ENCODE data around the gene CCDC201. TPM values are rescaled to one million over a fixed set of nuclear protein-coding genes. Genes with fewer than 3 reads are reported as not detected.
"Not testable (repeated sequence)": the region's sequence is repeated elsewhere in the genome, so short reads cannot be mapped to it uniquely, and the experiment has no call there.

The CCDC201 gene
- total RNA-seq, 2 donors from 2014 or later: not detected

DNA sequence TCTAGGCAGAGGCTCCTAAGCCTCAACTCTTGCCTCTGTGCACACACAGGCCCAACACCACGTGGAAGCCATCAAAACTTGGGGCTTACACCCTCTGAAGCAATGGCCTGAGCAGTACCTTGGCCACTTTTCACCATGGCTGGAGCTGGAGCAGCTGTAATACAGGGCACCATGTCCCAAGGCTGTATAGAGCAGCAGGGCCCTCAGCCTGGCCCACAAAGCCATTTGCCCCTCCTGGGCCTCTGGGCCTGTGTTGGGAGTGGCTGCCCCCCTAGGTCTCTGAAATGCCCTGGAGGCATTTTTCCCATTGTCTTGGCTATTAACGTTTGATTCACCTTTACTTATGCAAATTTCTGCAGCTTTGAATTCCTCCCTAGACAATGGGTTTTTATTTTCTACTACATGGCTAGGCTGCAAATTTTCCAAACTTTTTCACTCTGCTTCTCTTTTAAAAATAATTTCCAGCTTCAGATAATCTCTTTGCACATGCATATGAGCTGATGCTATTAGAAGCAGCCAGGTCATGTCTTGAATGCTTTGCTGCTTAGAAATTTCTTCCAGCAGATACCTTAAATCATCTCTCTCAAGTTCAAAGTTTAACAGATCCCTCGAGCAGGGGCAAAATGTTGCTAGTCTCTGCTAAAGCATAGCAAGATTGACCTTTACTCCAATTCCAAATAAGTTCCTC, 5.7 kb upstream of the CCDC201 start:
- Mint-ChIP-seq H3K36me3 (ENCODE audit: low read depth) (no peaks in the 10 kb centered on the region), H3K4me3 (no peak overlapping the region), H3K27ac (no peak overlapping the region), H3K27me3 (peaks cover 16% of the 10 kb centered on the region), H3K4me1 (no peaks in the 10 kb centered on the region)
- H3K9me3 ChIP-seq (ENCODE audit: control insufficient read depth, low read length, poor library complexity, severe bottlenecking): no peaks in the 10 kb centered on the region
- ATAC-seq (no peak), DNase-seq (no peak)

DNA sequence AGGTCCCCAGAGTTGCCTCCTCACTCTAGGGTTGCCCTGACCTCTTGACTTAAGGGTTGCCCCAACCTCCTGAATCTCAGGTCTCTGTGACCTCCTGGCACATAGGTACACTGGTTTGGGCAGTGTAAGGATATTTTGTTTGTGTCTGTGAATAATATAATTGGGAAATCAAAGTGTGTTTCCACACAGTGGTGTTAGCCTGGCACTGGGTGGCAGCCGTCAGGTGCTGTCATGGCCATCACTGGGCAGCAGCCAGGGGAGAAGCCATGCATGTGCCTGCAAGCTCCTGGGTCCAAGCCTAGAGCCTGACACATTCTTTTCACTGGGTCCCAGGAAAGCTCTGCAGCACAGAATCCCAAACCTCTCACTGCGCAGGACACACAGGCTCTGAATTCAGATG, 3.6 kb upstream of the CCDC201 start:
- H3K4me3 Mint-ChIP-seq: no peak overlapping the region
- peaks cover 2% of the 10 kb centered on the region for H3K36me3 Mint-ChIP-seq (ENCODE audit: low read depth)
- H3K27ac Mint-ChIP-seq: no peak overlapping the region
- DNase-seq (no peak), ATAC-seq (no peak)
- H3K9me3 ChIP-seq (ENCODE audit: control insufficient read depth, low read length, poor library complexity, severe bottlenecking): no peaks in the 10 kb centered on the region
- no peaks in the 10 kb centered on the region for H3K4me1 Mint-ChIP-seq
- H3K27me3 Mint-ChIP-seq: peaks cover 12% of the 10 kb centered on the region

DNA sequence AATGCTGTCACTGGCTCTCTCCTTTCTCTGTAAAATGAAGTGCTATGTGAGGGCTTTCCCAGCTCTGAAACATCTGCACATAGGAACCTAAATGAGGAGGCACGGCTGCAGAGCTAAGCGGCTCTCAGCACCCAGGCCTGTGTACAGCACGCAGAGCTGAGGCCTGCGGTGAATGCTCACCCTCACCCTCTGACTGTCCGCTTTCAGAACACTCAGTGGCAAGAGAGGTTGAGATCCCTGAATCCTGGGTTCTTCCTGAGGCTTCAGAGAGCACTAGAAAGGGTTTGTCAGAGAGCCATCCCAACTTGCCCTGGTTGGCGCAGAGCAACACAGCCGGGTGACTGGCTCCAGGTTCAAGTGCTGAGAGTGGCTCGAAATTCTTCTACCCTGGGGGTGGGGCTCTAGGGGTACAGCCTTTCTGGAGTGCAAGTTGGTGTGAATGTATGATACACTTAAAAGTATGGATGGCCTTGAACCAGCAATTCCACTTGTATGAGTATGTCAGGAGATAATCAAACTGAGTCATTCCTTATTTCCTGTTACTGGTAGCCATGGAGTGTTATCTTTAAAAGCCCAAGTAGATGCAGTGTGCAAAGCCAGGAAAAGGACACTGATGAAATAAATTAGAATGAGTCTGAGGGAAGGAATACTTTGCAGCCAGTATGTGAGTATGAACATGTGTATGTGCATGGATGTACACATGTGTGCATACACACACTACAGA, 1.7 kb upstream of the CCDC201 start:
- H3K36me3 Mint-ChIP-seq (ENCODE audit: low read depth): peaks cover 2% of the 10 kb centered on the region
- ATAC-seq: no peak

DNA sequence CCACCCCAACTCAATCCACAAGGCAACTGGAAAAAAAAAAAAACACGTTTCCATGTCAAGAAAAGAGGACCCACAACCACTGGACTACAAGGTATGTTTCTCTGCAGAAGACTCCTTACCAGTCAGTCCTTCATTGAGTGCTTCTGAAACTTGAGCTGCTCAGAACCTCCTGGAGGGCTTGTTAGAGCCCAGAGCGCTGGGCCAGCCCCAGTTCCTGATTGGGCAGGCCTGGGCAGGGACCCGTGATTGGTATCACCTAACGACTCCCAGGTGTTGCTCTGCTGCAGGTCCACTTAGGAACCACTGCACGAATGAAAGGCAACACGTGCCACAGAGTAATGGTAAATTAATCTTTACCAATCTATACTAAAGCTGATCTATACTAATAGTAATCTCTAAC, 473 bp upstream of the CCDC201 start:
- H3K27ac Mint-ChIP-seq: no peak overlapping the region
- H3K4me3 Mint-ChIP-seq: no peak overlapping the region
- no peak for ATAC-seq

More for the DNA sequence above, 1.7 kb upstream of the CCDC201 start:
- Mint-ChIP-seq H3K4me3 (no peak overlapping the region), H3K4me1 (no peaks in the 10 kb centered on the region), H3K27ac (no peak overlapping the region), H3K27me3 (peaks cover 18% of the 10 kb centered on the region)
- DNase-seq: no peak
- no peaks in the 10 kb centered on the region for H3K9me3 ChIP-seq (ENCODE audit: control insufficient read depth, low read length, poor library complexity, severe bottlenecking)

DNA sequence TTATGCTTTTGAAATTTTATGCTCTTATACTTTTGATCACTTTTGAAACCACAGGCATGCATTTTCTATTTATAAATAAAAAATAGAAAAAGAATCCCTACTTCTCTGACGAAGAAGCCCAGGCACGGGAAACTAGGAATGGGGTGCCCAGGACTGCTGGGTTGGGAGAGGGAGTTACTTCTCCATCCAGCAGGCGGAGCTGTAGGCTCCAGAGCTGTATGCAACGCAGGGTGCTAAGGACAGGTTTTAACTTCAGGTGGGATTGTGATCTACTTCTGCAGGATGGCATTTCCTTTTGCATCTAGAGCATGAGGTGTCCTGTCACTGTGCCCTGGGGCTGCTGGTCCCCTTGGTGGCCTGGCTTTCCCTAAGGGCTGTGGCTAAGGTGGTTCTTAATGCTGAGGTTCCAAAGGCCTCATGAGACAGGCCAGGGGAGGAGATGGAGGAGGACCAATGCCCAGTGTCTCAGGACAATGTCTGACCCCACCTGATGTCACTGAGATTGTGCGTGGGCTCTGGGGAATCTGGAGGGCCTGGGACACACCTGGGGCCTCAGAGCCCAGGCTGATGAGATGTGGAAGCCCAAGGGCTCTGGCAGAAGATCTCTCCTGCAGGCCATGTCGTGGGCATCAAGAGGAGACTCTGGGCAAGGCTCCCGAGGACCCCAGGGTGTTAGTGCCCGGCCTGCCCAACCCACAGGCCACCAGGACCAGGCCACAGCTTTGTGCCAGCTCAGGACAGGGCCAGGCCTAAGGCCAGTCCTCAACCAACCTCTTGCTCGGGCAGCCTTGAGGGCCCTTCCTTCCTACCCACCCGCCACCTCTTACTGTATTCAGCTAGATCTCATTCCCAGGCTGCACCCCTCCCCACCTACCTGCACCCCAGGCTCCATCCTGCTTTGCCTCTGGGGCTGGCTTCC, 507 bp downstream of the CCDC201 start:
- H3K4me3 Mint-ChIP-seq: no peak overlapping the region
- H3K27me3 Mint-ChIP-seq: peaks cover 20% of the 10 kb centered on the region
- H3K4me1 Mint-ChIP-seq: no peaks in the 10 kb centered on the region
- H3K27ac Mint-ChIP-seq: no peak overlapping the region
- ATAC-seq (no peak), DNase-seq (no peak)
- H3K36me3 Mint-ChIP-seq (ENCODE audit: low read depth): peaks cover 2% of the 10 kb centered on the region
- no peaks in the 10 kb centered on the region for H3K9me3 ChIP-seq (ENCODE audit: control insufficient read depth, low read length, poor library complexity, severe bottlenecking)

More for the DNA sequence above, 473 bp upstream of the CCDC201 start:
- no peaks in the 10 kb centered on the region for H3K9me3 ChIP-seq (ENCODE audit: control insufficient read depth, low read length, poor library complexity, severe bottlenecking)
- Mint-ChIP-seq H3K4me1 (no peaks in the 10 kb centered on the region), H3K36me3 (ENCODE audit: low read depth) (peaks cover 2% of the 10 kb centered on the region), H3K27me3 (peaks cover 18% of the 10 kb centered on the region)
- no peak for DNase-seq

DNA sequence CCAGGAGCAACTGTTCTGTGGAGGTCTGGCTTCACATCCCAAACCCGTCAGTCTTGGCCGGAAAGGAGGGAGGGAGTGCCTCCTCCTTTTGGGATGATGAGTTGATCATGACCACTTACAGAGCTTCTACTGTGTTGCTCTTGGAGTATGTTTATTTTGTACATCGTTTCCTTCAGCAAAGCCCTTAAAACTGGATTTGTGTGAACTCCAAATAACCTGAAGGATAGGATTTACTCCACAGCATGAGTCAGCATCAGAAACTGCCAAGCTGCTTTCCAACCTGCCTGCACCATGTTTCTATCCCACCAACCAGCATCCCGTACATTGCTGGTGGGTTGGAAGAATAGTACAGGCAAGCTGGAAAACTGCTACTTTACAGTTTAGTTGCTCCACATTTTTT, 3.5 kb downstream of the CCDC201 start:
- ATAC-seq: no peak
- H3K27me3 Mint-ChIP-seq: peaks cover 39% of the 10 kb centered on the region
- H3K36me3 Mint-ChIP-seq (ENCODE audit: low read depth): peaks cover 4% of the 10 kb centered on the region
- H3K4me1 Mint-ChIP-seq: no peaks in the 10 kb centered on the region
- DNase-seq: no peak
- no peaks in the 10 kb centered on the region for H3K9me3 ChIP-seq (ENCODE audit: control insufficient read depth, low read length, poor library complexity, severe bottlenecking)
- H3K27ac Mint-ChIP-seq: no peak overlapping the region
- H3K4me3 Mint-ChIP-seq: no peak overlapping the region

DNA sequence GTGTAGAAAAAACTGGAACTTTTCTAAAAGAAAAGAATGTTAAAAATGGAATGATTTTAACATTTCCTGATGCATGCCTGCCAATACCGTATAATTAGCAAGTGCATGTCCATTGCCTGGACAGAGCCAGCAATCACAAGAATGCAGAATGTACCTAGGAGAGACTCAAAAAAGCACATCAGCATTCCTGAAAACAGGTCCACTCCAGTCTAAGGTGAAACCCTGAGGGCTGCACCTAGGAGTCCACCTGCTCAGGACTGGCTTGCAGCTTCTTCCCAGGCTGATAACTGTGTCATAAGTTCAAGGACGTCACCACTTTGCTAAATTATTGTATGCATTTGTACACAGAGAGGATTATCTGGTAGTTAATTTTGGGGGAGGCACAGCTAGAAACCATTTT, 5.4 kb downstream of the CCDC201 start:
- no peak overlapping the region for H3K27ac Mint-ChIP-seq
- ATAC-seq (no peak), DNase-seq (no peak)
- H3K9me3 ChIP-seq (ENCODE audit: control insufficient read depth, low read length, poor library complexity, severe bottlenecking): no peaks in the 10 kb centered on the region
- no peak overlapping the region for H3K4me3 Mint-ChIP-seq
- H3K4me1 Mint-ChIP-seq: peaks cover 2% of the 10 kb centered on the region
- peaks cover 9% of the 10 kb centered on the region for H3K36me3 Mint-ChIP-seq (ENCODE audit: low read depth)
- peaks cover 53% of the 10 kb centered on the region for H3K27me3 Mint-ChIP-seq

DNA sequence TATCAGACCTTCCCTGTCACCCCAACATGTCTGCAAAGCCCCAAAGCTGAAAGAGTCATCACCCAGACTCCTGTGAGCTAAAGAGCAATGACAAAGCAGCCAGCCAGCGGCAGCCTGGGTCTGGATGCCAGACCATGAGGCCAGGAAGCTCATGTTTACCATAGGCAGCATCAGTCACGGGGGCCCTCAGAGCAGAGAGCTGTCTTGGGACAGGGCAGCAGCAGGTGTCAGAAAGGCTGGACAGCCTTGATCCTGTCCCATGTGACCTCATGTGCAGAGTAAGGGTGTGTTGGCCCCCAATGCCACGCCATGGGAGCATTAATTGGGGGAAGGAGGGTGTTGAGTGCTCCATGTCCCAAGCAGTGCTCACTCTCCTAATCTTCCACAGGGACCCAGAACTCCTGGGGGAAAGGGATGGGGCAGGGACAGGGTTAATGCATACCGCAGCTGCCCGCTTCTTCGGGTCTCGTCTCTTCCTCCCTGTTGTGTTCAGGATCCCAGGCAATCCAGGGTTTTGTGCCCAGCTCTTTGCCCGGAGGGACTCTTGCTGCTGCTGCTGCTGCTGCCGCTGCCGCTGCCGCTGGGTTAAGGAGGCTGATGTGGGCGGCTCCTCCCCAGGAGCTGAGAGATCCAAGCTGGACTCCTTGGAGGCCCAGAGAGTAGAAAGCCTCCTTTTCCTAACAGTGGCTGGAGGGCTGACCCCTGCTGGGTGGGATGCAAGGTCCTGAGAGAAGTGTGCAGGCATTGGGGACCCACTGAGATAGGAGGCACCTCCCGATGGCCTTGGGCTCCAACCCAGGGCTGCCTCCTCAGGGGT, 7.1 kb downstream of the CCDC201 start:
- Mint-ChIP-seq H3K36me3 (ENCODE audit: low read depth) (peaks cover 7% of the 10 kb centered on the region), H3K4me1 (peaks cover 2% of the 10 kb centered on the region), H3K4me3 (no peak overlapping the region), H3K27me3 (peaks cover 62% of the 10 kb centered on the region), H3K27ac (no peak overlapping the region)
- H3K9me3 ChIP-seq (ENCODE audit: control insufficient read depth, low read length, poor library complexity, severe bottlenecking): no peaks in the 10 kb centered on the region
- DNase-seq (no peak), ATAC-seq (no peak)

DNA sequence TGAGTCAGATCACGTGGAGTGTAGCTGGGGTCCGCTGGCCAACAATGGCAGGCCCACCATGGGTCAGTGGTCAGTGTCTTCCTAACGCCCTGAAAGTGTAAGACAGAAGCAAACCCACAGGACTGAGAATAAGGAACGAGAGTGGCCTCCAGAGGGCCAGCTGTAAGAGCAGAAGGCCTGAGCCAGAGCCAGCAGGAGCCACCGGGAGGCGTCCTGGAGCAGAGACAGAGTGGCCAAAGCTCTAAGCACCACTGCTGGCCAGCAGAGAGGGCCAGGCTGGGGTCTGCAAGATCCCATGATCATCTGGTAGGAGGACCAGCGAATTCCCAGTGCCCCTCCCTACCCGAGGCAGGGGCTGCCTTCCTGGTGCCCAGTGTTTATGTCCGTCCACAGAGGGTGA, 9.2 kb downstream of the CCDC201 start:
- no peaks in the 10 kb centered on the region for H3K9me3 ChIP-seq (ENCODE audit: control insufficient read depth, low read length, poor library complexity, severe bottlenecking)
- ATAC-seq (no peak), DNase-seq (no peak)
- H3K4me1 Mint-ChIP-seq: peaks cover 2% of the 10 kb centered on the region
- H3K27ac Mint-ChIP-seq: no peak overlapping the region
- H3K27me3 Mint-ChIP-seq: peaks cover 76% of the 10 kb centered on the region
- H3K36me3 Mint-ChIP-seq (ENCODE audit: low read depth): peaks cover 7% of the 10 kb centered on the region
- H3K4me3 Mint-ChIP-seq: no peak overlapping the region

DNA sequence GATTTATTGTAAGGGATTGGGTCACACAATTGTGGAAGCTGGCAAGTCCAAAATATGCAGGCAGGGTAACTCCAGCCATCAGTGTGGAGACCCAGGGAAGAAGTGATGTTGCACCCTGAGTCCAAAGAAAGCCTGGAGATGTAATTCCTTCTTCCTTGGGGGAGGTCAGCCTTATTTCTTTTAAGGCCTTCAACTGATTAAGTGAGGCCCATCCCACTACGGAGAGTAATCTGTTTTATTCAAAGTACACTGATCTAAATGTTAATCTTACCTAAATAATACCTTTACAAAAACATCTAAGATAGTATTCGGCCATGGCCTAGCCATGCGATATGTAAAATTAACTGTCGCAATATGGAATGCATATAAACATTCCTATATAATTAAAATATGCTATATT, 16.0 kb downstream of the CCDC201 start:
- not testable (repeated sequence) for H3K27ac Mint-ChIP-seq; H3K9me3 ChIP-seq (ENCODE audit: control insufficient read depth, low read length, poor library complexity, severe bottlenecking); H3K36me3 Mint-ChIP-seq (ENCODE audit: low read depth); H3K4me1 Mint-ChIP-seq; H3K4me3 Mint-ChIP-seq; DNase-seq; ATAC-seq
- peaks cover 59% of the 10 kb centered on the region for H3K27me3 Mint-ChIP-seq

DNA sequence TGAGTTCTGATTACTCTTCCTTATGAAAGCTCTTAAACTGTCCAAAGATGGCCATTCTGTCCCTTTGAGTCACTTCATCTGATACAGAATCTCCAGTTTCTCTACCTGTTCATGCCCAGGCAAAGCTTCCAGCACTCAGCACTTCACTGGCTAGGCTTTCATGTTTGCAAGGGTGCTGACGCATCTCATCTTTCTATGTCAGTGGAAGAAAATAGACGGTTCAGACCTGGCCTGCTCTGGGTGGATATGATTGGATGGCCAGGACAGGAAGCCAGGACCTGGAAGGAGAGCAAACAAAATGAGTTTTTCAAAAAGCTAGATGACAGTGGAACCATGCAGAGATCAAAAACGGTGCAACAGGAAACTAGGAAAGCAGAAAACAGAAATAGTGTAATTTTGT, 17.2 kb downstream of the CCDC201 start:
- peaks cover 51% of the 10 kb centered on the region for H3K27me3 Mint-ChIP-seq
- not testable (repeated sequence) for DNase-seq; H3K27ac Mint-ChIP-seq; H3K4me3 Mint-ChIP-seq; H3K4me1 Mint-ChIP-seq; H3K9me3 ChIP-seq (ENCODE audit: control insufficient read depth, low read length, poor library complexity, severe bottlenecking); ATAC-seq; H3K36me3 Mint-ChIP-seq (ENCODE audit: low read depth)

DNA sequence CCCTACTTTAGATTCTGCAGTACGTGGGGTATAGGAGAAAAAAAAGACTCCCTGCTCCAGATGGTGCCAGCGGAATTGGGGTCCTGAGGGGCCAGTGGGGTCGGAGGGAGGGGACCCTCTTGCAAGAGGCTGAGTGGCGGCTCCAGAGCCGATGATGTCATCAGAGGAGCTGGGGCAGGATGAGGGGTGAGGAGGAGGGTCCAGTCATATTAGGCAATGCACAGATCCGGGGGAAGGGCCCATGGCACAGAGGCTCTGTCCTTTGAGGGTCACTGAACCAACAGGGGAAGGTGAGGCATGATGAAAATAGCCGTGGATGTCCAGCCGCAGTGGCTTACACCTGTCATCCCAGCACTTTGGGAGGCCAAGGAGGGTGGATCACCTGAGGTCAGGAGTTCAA, 19.4 kb downstream of the CCDC201 start:
- not testable (repeated sequence) for DNase-seq; H3K4me3 Mint-ChIP-seq; ATAC-seq; H3K27ac Mint-ChIP-seq; H3K4me1 Mint-ChIP-seq; H3K36me3 Mint-ChIP-seq (ENCODE audit: low read depth); H3K9me3 ChIP-seq (ENCODE audit: control insufficient read depth, low read length, poor library complexity, severe bottlenecking)
- H3K27me3 Mint-ChIP-seq: peaks cover 30% of the 10 kb centered on the region
